Effector memory CD8-positive, alpha-beta T cell (primary cell): Measurements from ENCODE around the gene PMIS2.

ENCODE experiments used
- ATAC-seq: fragments of 150-1000 bp; cut with Tn5 transposase; replicated peaks from 2 replicates; pipeline ENCODE4 v1.10.0; 2021; ENCODE audit warnings: mild to moderate bottlenecking, moderate library complexity
- DNase-seq, 3 experiments: peaks; one replicate each; pipeline ENCODE4 v3.0.0; 2021
- H3K27ac Mint-ChIP-seq, 2 donors: one replicate each; pipeline ENCODE4 v1.8.0; 2022; ENCODE audit warnings: mild to moderate bottlenecking in 2 of 2, mixed read lengths in 2 of 2, moderate library complexity in 2 of 2
- H3K27me3 Mint-ChIP-seq, 2 donors: one replicate each; pipeline ENCODE4 v1.8.0; 2022; ENCODE audit warnings: mixed read lengths in 2 of 2
- H3K36me3 Mint-ChIP-seq: one replicate; pipeline ENCODE4 v1.8.0; 2022; ENCODE audit warnings: mild to moderate bottlenecking, moderate library complexity, mixed read lengths; ENCODE audit not compliant: insufficient read depth
- H3K4me1 Mint-ChIP-seq, 2 donors: one replicate each; pipeline ENCODE4 v1.8.0; 2022; ENCODE audit warnings: low read depth in 2 of 2, mixed read lengths in 2 of 2
- H3K4me3 Mint-ChIP-seq, 2 donors: one replicate each; pipeline ENCODE4 v1.8.0; 2022; ENCODE audit warnings: mild to moderate bottlenecking in 2 of 2, mixed read lengths in 2 of 2, moderate library complexity in 2 of 2
- H3K9me3 Mint-ChIP-seq, 2 donors: one replicate each; pipeline ENCODE4 v1.8.0; 2022; ENCODE audit warnings: mixed read lengths in 2 of 2

Gene PMIS2

DNA sequence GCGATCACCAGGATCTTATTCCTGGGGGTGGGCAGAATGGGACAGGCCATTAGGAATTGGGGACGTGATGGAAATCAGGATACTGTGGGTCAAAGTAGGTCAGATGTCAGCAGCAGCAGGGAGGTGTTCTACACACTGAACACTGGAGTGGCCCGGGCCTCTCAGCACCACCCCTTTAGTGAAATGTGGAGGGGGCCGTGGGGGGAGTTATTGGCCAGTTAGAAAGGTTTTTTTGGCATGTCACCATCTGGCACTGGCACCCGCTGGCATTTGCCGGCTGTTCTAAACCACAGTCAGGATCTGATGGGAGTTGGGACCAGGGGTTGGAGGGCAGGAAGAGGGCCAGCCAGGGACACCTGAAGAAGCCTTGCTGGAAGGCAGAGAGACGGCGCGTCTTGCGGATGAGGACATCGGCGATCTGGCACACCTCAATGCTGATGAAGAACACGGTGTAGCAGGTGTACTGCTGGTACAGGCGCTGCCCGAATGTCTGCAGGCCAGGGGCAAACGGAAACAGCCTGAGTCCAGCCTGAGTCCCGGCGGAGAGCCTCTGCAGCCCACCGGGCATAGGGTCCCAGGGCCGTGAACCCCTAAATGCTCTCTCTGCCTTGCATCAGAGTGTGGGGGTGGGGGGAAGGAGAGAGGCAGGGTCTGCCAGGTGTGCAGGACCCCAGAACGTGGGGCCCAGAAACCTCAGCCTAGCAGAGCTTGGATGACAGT, 34.7 kb upstream of the PMIS2 start:
- Mint-ChIP-seq H3K9me3 (no peaks in the 10 kb centered on the region), H3K4me3 (no peak overlapping the region), H3K27me3 (no peaks in the 10 kb centered on the region), H3K27ac (no peak overlapping the region), H3K4me1 (peaks cover 14 to 23% of the 10 kb centered on the region in 2 donors), H3K36me3 (peaks cover 7% of the 10 kb centered on the region)
- ATAC-seq (no peak), DNase-seq (no peak)

DNA sequence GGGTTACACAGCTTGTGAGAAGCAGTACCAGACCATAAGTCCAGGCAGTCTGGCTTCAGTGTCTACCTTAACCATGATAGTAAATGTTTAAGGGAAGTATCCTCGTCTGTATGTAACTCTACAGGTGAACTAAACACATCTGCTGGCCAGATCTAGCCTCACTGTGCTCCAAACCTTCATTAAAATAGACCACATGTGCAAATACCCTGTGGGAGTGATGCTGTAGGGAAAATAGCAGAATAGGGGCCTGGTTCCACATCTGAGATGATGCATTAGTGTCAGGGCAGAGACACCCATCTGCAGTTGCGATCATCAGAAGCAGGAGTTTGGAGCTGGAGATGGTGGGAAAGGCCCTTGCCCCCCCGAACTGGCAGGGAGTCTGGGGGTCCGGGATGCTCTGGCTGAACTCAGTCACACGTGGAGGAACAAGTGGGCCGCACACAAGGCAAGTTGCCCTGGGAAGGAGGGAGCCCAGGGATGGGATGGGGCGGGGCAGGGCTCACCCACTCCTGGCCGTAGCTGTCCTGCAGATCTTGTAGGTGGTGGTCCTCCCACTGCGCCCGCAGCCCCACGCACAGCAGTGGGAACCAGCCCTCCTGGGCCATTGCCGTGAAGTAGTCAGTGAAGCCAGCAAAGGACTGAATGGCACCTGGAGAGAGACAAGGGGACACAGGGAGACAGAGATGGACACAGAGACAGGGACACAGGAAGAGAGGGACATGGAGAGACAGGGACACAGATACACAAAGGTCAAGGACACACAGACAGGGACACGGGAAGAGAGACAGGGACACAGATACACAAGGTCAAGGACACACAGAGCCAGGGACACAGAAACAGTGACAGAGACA, 33.2 kb upstream of the PMIS2 start:
- peaks cover 11 to 15% of the 10 kb centered on the region in 2 donors for H3K4me1 Mint-ChIP-seq
- H3K9me3 Mint-ChIP-seq: no peaks in the 10 kb centered on the region
- DNase-seq: no peak
- H3K4me3 Mint-ChIP-seq: no peak overlapping the region
- no peak for ATAC-seq
- H3K36me3 Mint-ChIP-seq: no peaks in the 10 kb centered on the region
- H3K27me3 Mint-ChIP-seq: peaks cover 0 to 10% of the 10 kb centered on the region in 2 donors
- no peak overlapping the region for H3K27ac Mint-ChIP-seq

DNA sequence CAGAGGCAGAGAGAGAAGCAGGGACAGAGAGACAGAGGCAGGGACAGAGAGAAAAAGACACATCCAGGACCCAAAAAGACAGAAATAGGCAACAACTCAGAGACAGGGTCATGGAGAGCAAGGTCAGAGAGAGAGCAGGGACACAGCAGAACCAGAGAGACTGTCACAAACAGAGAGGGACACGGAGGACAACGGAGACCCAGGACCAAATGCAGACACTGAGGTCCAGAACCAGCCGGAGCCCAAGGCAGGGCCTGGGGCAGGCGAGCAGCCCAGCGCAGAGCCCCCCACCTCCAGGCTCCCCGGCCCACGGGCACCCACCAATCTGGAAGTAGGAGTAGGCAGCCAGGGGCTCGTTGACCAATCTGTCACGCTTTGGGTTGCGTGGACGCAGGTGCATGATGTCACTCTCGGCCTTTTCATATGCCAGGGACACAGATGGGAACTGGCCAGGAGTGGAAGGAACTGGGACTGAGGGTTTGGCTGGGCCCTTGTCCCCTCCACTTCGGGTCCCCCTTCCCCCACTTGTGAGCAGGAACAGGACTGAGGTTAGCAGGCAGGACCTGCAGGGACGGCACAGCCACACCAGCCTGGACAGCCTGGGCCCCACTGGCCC, 32.5 kb upstream of the PMIS2 start:
- no peak for DNase-seq
- peaks cover 0 to 11% of the 10 kb centered on the region in 2 donors for H3K27me3 Mint-ChIP-seq
- H3K4me3 Mint-ChIP-seq: no peak overlapping the region
- peaks cover 9 to 14% of the 10 kb centered on the region in 2 donors for H3K4me1 Mint-ChIP-seq
- ATAC-seq: no peak
- H3K36me3 Mint-ChIP-seq: no peaks in the 10 kb centered on the region
- H3K9me3 Mint-ChIP-seq: no peaks in the 10 kb centered on the region
- H3K27ac Mint-ChIP-seq: no peak overlapping the region

DNA sequence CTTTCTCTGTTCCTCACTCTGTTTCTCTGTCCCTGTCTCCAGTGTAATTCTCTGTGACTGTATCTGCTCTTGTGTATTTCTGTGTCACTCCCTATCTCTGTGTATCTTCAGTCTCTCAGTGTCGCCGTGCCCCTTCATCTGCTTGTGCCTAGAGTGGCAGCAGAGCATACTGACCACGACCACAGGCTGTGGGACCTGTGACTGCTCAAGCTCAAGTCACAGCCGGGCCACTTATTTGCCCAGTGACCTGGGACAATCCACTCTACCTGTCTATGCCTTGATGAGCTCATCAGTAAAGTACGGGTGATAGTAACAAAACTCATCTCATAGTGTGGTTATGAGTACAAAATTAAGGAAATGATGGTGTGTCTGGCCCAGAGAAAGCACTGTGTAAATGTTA, 31.9 kb upstream of the PMIS2 start:
- peaks cover 4 to 8% of the 10 kb centered on the region in 2 donors for H3K4me1 Mint-ChIP-seq
- DNase-seq: no peak
- no peak for ATAC-seq
- no peaks in the 10 kb centered on the region for H3K36me3 Mint-ChIP-seq
- H3K4me3 Mint-ChIP-seq: no peak overlapping the region
- no peak overlapping the region for H3K27ac Mint-ChIP-seq
- peaks cover 0 to 17% of the 10 kb centered on the region in 2 donors for H3K27me3 Mint-ChIP-seq
- H3K9me3 Mint-ChIP-seq: no peaks in the 10 kb centered on the region

DNA sequence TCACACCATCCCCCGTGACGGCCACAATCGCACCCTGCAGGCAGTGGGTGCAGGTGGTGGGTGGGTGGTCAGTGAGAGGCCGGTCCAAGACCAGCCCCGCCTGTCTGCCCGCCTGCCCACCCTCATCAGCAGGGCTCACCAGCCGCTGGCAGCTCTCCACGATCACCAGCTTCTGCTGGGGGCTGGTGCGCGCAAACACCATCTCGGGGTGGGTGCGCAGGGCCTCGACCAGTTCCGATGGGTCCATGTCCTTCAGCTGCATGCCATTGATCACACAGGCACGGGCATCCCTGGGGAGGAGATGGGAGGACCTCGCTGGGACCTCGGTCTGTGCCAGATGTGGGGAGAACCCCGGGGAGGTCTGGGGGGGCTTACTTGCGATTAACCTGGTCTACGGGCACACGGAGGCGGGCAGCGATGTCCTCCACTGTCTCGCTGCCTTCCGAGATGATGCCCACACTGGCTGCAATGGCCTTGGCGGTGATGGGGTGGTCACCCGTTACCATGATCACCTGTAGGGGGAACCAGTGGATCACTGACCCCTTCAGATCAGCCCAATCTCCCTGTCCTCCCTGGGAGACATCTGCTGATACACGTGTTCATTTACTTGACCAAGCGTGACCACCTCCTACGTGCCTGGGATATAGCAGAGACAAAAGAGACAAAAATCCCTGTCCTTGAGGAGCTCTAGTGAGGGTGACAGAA, 30.5 kb upstream of the PMIS2 start:
- Mint-ChIP-seq H3K27ac (no peak overlapping the region), H3K9me3 (no peaks in the 10 kb centered on the region), H3K27me3 (peaks cover 13 to 31% of the 10 kb centered on the region in 2 donors), H3K4me3 (no peak overlapping the region), H3K36me3 (no peaks in the 10 kb centered on the region), H3K4me1 (peaks cover 4% of the 10 kb centered on the region in 2 donors)
- ATAC-seq: no peak
- no peak for DNase-seq

DNA sequence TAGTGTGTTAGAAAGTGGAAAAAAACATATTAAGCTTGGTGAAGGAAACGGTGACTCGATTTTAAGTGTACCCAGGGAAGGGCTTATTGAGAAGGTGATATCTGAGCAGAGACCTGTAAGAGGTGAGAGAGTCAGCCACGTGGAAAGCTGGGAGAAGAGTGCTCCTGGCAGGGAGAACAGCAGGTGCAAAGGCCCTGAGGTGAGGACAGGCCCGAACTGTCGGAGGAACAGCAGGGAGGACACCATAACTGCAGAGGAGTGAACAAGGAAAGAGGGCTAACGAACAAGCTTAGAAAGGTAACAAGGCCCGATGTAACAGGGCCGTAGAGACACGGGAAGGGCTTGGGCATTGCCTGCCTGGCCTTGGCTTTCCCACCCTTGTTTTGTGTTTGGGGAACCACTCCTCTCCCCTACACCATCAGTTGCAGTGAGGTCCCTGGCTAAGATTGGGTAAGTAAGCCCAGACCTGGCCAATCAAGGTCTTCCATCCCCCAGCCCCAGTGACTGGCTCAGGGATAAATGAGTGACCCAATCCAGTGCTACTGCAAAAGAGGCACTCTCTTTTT, 29.9 kb upstream of the PMIS2 start:
- no peak overlapping the region for H3K27ac Mint-ChIP-seq
- no peak for DNase-seq
- H3K27me3 Mint-ChIP-seq: peaks cover 20 to 37% of the 10 kb centered on the region in 2 donors
- peaks cover 4% of the 10 kb centered on the region in 2 donors for H3K4me1 Mint-ChIP-seq
- H3K9me3 Mint-ChIP-seq: no peaks in the 10 kb centered on the region
- H3K36me3 Mint-ChIP-seq: no peaks in the 10 kb centered on the region
- peak overlapping the region in 1 of 2 donors; percentile 2 for H3K4me3 Mint-ChIP-seq
- no peak for ATAC-seq

DNA sequence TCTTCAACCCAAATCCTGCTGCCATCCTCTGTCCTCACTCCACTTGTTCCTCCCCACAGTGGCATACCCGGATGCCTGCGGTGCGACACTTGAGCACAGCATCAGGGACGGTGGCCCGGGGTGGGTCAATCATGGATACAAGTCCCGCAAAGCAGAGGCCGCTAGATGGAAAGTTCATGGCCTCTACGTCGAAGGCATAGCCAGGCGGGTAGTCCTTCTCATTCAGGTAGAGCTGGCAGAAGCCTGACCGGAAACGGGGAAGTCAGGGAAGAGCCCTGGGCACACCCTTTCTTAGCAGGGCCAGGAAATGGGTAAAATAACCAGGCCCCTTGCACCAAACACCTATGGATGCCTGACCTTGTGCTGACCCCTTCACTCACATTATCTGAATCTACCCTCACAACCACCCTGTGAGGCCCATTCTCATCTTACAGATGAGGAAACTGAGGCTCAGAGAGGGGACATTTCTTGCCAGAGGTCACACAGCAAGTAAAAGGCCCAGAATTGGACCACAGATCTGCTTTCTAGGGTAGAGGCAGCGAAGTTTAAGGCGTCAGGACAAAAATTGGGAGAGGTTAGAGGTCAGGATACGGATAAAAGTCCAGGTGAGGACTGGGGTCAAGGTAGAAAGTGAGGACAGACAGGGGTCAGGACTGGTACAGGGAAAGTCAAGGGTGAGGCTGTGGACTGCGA, 29.0 kb upstream of the PMIS2 start:
- ATAC-seq (no peak), DNase-seq (no peak)
- no peaks in the 10 kb centered on the region for H3K36me3 Mint-ChIP-seq
- peaks cover 4% of the 10 kb centered on the region in 2 donors for H3K4me1 Mint-ChIP-seq
- no peak overlapping the region for H3K27ac Mint-ChIP-seq
- no peaks in the 10 kb centered on the region for H3K9me3 Mint-ChIP-seq
- H3K27me3 Mint-ChIP-seq: peaks cover 28 to 46% of the 10 kb centered on the region in 2 donors
- peak overlapping the region; percentile 64 to 66 for H3K4me3 Mint-ChIP-seq

DNA sequence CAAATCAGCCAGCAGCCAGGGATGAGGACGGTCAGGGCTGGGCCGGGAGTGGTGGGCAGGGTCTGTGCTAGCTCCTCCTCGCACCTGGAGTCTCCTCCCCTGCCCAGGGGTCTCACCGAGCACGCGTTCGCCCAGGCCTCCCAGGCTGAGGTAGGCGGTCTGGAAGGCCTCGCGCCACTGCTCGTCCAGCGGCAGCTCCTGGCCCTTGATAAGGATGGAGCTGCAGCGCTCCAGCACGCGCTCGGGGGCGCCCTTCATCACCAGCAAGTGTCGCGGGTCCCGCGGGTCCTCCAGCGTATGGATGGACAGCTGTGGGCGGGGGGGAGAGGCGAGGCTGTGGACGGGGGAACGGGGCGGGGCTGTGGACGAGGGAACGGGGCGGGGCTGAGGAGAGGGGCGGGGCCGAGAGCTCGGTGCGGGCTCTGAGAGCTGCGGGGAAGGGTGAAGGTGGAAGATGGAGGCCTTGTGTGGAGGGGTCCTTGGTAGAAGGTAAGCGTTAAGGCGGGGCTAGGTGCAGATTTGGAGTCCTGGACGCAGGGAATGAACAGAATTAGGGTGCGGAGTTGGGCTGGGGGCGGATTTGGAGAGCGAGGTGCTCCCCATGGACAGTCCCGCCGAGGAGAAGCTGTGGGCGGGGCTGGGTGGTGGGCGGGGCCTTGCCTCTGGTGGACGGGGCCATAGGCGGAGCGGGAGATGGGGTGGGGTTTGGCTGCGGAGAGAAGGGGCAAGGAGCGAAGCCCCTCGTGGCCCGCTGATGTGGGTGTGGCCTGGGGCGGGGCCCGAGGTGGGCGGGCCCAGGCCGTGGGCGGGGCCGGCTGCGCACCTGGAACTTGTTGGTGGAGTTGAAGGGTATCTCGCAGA, 28.2 kb upstream of the PMIS2 start:
- peaks cover 36 to 54% of the 10 kb centered on the region in 2 donors for H3K27me3 Mint-ChIP-seq
- H3K9me3 Mint-ChIP-seq: no peaks in the 10 kb centered on the region
- no peaks in the 10 kb centered on the region for H3K36me3 Mint-ChIP-seq
- H3K4me3 Mint-ChIP-seq: peak overlapping the region; percentile 64 to 66
- DNase-seq (peak in 2 of 3 experiments; percentile 11 to 19), ATAC-seq (peak; percentile 70)
- H3K27ac Mint-ChIP-seq: peak overlapping the region in 1 of 2 donors; percentile 18
- H3K4me1 Mint-ChIP-seq: peaks cover 4% of the 10 kb centered on the region in 2 donors

DNA sequence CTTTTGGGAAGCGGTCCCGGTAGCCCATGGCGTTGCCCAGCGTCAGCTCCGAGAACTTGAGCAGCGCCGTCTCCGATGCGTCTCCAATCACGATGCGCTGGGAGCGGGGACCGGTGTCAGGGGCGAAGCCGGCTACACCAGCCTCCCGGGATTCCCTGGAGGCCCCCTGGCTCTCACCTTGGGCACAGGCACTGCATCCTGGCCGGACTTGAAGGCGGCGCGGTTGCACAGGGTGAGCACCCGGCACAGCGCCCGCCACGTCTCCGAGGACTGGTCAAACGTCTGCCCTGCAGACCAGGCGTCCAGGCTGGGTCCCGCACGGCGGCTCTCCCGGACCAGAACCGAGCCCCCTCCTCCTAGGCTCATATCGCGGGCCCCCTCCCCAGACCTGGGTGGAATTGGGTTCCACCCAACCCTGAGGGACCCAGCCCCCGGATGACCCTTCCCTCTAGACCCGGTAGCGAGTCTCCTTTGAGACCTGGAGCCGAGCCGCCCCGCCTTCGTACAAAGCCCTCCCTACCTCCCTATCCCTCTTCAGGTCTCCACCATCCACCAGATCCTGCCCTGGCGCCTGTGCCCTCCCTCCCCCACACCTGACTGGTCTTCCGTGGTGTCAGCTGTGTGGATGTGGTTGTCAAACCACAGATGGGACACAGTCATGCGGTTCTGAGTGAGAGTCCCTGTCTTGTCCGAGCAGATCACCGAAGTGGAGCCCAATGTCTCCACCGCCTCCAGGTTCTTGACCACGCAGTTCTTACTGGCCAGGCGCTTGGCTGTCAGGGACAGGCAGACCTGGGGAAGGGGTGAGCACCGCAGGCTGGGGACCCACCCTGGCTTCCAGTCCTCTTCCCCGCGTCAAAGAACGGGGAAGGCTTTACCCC, 27.3 kb upstream of the PMIS2 start:
- DNase-seq: no peak
- Mint-ChIP-seq H3K36me3 (no peaks in the 10 kb centered on the region), H3K4me3 (peak overlapping the region in 1 of 2 donors; percentile 41), H3K9me3 (no peaks in the 10 kb centered on the region), H3K27me3 (peaks cover 44 to 62% of the 10 kb centered on the region in 2 donors), H3K27ac (no peak overlapping the region), H3K4me1 (peaks cover 4% of the 10 kb centered on the region in 2 donors)
- no peak for ATAC-seq

DNA sequence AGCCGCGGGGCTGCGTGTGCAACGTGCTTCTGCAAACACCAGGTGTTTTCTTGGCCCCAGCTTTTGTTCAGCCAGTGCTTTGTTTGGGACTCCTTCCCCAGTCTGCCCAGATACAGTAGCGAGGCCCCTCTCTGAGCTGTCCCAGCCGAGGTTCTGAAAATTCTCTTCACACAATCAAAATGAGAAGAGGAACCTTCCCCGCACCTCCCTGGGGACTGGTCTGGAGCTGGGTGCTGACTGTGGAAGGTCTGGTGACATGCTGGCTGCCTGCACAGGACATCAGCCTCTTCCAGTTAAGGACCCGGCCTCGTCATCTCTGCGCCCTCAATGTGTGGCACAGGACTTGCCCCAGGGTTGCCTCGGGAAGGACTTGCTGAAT, 26.7 kb upstream of the PMIS2 start:
- H3K9me3 Mint-ChIP-seq: no peaks in the 10 kb centered on the region
- H3K4me3 Mint-ChIP-seq: peak overlapping the region in 1 of 2 donors; percentile 41
- peaks cover 4% of the 10 kb centered on the region in 2 donors for H3K4me1 Mint-ChIP-seq
- no peak for ATAC-seq
- H3K36me3 Mint-ChIP-seq: no peaks in the 10 kb centered on the region
- DNase-seq: no peak
- peaks cover 44 to 69% of the 10 kb centered on the region in 2 donors for H3K27me3 Mint-ChIP-seq
- no peak overlapping the region for H3K27ac Mint-ChIP-seq

DNA sequence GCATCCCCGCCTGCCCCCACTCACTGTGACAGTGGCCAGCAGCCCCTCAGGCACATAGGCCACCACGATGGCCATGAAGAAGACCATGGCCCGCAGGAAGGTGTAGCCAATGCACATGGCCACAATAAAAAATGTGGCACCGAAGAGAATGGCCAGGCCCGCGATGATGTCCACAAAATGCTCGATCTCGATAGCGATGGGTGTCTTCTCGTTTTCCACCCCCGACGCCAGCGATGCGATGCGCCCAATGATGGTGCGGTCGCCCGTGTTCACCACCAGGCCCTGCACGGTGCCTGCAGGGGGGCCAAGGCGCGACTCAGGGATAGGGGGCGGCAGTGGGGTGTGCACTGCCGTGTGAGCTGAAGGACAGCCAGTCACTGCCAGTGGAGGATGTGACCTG, 26.2 kb upstream of the PMIS2 start:
- H3K27me3 Mint-ChIP-seq: peaks cover 44 to 74% of the 10 kb centered on the region in 2 donors
- no peak overlapping the region for H3K27ac Mint-ChIP-seq

More for the DNA sequence above, 26.2 kb upstream of the PMIS2 start:
- H3K4me3 Mint-ChIP-seq: no peak overlapping the region
- no peak for DNase-seq
- ATAC-seq: no peak
- peaks cover 4% of the 10 kb centered on the region in 2 donors for H3K4me1 Mint-ChIP-seq
- H3K36me3 Mint-ChIP-seq: no peaks in the 10 kb centered on the region
- no peaks in the 10 kb centered on the region for H3K9me3 Mint-ChIP-seq
